Subcutaneous adipose tissue (tissue), 4 donors: ENCODE results near the gene FSCN2. TPM values are rescaled to one million over a fixed set of nuclear protein-coding genes. Genes with fewer than 3 reads are reported as not detected.

Source experiments
- CTCF ChIP-seq: fragments of 450-650 bp; IDR thresholded peaks from one replicate; pipeline ENCODE4 v1.5.1; 2016; ENCODE audit warnings: low read depth, mild to moderate bottlenecking, control low read depth, antibody characterized with exemption, moderate library complexity
- total RNA-seq, 4 donors: library from RNA; depleted of rRNA; stranded (reverse); fragments of >200 nt; gene quantifications; one replicate each; pipeline ENCODE4 v1.1.0, GENCODE V29; 2016

FSCN2 gene
- total RNA-seq, 4 donors from 2014 or later: 0.88 to 1.0 TPM; not detected in 2

DNA sequence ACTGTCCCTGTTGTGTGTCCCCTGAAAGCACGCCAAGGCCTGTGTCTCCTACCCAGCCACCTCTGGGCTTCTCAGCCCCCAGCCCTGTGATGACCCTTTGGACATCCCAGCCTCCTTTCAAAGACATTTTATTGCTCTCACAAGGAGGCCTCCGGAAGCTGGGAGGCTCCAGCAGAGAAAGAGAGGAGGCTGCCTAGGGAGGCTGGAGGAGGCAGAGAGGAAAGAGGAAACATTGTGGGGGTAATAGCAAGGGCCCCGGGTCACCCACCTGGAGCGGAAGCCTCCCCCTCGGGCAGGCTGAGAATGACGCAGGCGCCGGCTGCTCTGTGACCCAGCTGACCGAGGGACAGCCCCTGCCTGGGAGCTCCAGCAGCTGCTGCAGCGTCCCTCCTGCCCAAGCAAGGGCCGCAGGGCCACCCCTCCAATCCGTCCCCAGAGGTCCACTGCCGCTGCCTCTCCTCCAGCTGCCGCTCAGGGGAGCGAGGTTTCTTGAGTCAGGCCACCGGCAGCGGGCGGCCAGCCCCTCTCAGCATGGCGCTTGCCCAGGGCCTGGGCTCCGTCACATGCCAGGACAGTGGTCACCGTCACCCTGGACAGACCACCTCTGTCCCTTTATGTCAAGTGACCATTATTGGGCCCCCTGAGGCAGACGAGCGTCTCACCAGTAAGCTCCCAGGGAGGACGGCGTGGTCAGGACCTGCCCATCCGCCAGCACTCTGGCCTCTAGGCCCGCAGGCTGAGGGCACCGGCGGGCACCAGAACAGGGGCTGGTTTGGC is 44.9 kb upstream of the FSCN2 start:
- TF ChIP-seq CTCF: no peak

DNA sequence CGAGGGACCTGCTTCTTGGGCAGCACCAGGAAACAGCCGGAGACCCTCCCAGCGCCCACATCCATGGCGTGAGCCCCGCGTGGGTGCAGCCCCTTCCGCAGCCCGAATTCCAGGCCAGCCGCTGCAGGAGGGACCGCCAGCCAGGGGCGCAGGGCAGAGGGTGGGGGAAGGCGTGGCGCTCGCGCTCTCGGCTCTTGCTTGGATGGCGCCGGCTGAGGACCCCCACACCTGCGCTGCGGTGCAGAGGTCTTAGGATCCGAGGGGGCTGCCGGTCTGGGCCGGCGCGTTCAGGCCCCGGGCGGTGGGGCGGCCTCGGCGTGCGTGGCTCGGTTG is 44.3 kb upstream of the FSCN2 start:
- no peak for TF ChIP-seq CTCF

GRCh38 chr17:81484195-81484979 is 43.8 kb upstream of the FSCN2 start:
- no peak for TF ChIP-seq CTCF

DNA sequence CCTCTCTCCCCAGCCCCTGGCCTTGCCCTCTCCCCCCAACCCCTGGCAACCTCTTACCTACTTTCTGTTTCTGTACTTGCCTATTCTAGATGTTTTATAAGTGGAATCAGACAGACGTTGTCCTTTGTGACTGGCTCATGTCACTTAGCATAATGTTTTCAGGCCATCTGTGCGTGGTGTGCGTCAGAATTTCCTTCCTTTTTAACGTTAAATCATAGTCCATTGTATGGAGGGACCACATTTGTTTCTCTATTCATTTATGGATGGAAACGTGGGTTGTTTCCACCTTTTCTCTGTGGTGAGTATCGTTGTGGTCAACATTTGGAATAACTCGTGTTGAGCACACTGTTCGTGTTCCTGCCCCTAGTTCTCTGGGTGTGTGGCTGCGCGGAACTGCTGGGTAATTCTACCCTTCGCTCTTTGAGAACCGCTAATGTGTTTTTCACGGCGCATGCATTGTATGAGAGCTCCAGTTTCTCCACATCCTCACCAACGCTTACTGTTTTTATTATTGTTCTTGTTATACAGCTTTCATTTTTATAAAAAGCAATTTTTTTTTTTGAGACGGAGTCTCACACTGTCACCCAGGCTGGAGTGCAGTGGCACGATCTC is 41.9 kb upstream of the FSCN2 start:
- no peak for TF ChIP-seq CTCF

GRCh38 chr17:81487089-81487486 is 41.1 kb upstream of the FSCN2 start:
- TF ChIP-seq CTCF: no peak

DNA sequence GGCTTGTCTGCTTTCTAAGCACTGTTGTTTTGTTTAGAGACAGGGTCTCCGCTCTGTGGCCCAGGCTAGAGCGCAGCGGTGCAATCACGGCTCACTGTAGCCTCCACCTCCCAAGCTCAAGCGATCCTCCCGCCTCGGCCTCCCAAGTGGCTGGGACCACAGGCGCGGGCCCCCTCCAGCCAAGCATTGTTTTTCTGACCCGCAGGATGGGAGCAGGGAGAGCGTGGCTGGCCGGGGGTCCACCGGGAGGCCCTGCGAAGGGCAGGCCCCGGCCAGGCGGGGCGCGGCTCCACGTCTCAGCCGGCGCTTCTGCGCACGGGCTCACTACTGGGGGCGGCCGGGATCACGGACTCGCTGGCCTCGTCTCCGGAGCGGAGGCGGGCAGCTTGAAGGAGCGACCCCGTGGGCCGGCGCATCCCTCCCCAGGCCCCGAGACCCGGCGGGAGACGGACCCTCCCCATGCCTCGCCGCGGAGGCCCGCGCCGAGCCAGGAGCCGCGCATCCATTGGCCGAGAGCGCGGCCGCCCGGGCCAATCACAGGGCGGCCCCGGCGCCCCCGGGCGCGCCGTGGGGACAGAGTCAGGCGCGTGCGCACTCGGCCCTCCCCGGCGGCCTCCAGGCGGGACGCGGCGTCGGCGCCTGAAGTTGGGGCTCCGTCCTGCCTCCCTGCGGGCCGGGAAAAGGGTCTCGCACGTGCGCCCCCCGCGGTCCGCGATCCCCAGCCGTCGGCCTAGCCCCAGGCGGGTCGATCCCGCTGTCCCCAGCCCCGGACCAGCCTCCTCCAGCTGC is 40.5 kb upstream of the FSCN2 start:
- no peak for TF ChIP-seq CTCF
